Natural killer cell (primary cell): ENCODE results near the gene ACVR1. TPM values are rescaled to one million over a fixed set of nuclear protein-coding genes. Genes with fewer than 3 reads are reported as not detected.

Source experiments
- ATAC-seq, 3 donors: fragments of 150-1000 bp in 2 of 3; fragments of 200-7000 bp in 1 of 3; cut with Tn5 transposase; 1 replicate in 1 of 3; 2 replicates in 2 of 3; pipeline ENCODE4 v1.10.0; 2021; ENCODE audit warnings: mild to moderate bottlenecking in 2 of 3, moderate library complexity in 2 of 3
- DNase-seq, 2 donors: peaks; one replicate each; pipeline versions ENCODE4 v3.0.0 to v3.0.0-alpha.2; 2013 to 2021; ENCODE audit warnings: mixed read lengths in 1 of 2
- H3K27ac ChIP-seq: one replicate; pipeline ENCODE4 v1.5.1; 2013; ENCODE audit warnings: mild to moderate bottlenecking, low read length
- H3K27me3 ChIP-seq: one replicate; pipeline ENCODE4 v1.6.1; 2013; ENCODE audit warnings: low read length; ENCODE audit not compliant: control insufficient read depth, insufficient read depth
- H3K36me3 ChIP-seq: one replicate; pipeline ENCODE4 v1.6.1; 2013; ENCODE audit warnings: low read length; ENCODE audit not compliant: control insufficient read depth, insufficient read depth
- H3K4me1 ChIP-seq: one replicate; pipeline ENCODE4 v1.6.1; 2013; ENCODE audit warnings: low read length; ENCODE audit not compliant: control insufficient read depth, insufficient read depth
- H3K4me3 ChIP-seq: one replicate; pipeline ENCODE4 v1.5.1; 2013; ENCODE audit warnings: low read length
- H3K9me3 ChIP-seq: one replicate; pipeline ENCODE4 v1.6.1; 2013; ENCODE audit warnings: low read length; ENCODE audit not compliant: control insufficient read depth, insufficient read depth
- H3K27ac Mint-ChIP-seq, 2 donors: one replicate each; pipeline ENCODE4 v1.8.0; 2022; ENCODE audit warnings: mild to moderate bottlenecking in 2 of 2, mixed read lengths in 2 of 2, moderate library complexity in 1 of 2
- H3K27me3 Mint-ChIP-seq, 2 donors: one replicate each; pipeline ENCODE4 v1.8.0; 2022; ENCODE audit warnings: low read depth in 2 of 2, mixed read lengths in 2 of 2
- H3K36me3 Mint-ChIP-seq: one replicate; pipeline ENCODE4 v1.8.0; 2022; ENCODE audit warnings: mixed read lengths
- H3K4me1 Mint-ChIP-seq, 2 donors: one replicate each; pipeline ENCODE4 v1.8.0; 2022; ENCODE audit warnings: mixed read lengths in 2 of 2
- H3K4me3 Mint-ChIP-seq: one replicate; pipeline ENCODE4 v1.8.0; 2022; ENCODE audit warnings: mild to moderate bottlenecking, moderate library complexity, mixed read lengths
- H3K9me3 Mint-ChIP-seq, 2 donors: one replicate each; pipeline ENCODE4 v1.8.0; 2022; ENCODE audit warnings: mixed read lengths in 2 of 2
- CTCF ChIP-seq: fragments of 200-600 bp; IDR thresholded peaks from one replicate; pipeline ENCODE4 v1.8.0; 2022; ENCODE audit warnings: antibody characterized with exemption
- WGBS: methylation state at CpG from one replicate; pipeline ENCODE4 v1.1.7; 2013; ENCODE audit warnings: missing lambda C conversion rate; ENCODE audit not compliant: insufficient coverage; 5-methylcytosine and 5-hydroxymethylcytosine counted together
- intact Hi-C: fragments of 100-400 bp; cut with micrococcal nuclease; formaldehyde crosslinking; loops from one replicate; pipeline ENCODE4 v1.14.2; 2022
- total RNA-seq, 4 donors: library from RNA; stranded (reverse); fragments of 120-200 nt in 1 of 4; gene quantifications; one replicate each; pipeline versions ENCODE4 v1.2.3 to v1.2.4, GENCODE V29; 2013 to 2022

ACVR1 gene
- total RNA-seq, 3 donors from 2014 or later (not counting 1 experiment from before 2014, with no cell fraction given) = 3.3 to 6.9 (median 6.1) TPM

- Mint-ChIP-seq H3K9me3 (no peaks in the 10 kb centered on the region), H3K36me3 (no peaks in the 10 kb centered on the region), H3K27me3 (no peaks in the 10 kb centered on the region), H3K4me3 (no peak overlapping the region), H3K4me1 (peaks cover 0 to 5% of the 10 kb centered on the region in 2 donors), H3K27ac (no peak overlapping the region)
- intact Hi-C loops = no loop called here
- ATAC-seq (no peak), DNase-seq (no peak)
- TF ChIP-seq CTCF = no peak
- WGBS = 79% methylated on average over 2 of the region's 3 CpGs
- no peaks in the 10 kb centered on the region for H3K4me1 ChIP-seq
- H3K27ac ChIP-seq = no peak overlapping the region
- H3K4me3 ChIP-seq = no peak overlapping the region
- H3K36me3 ChIP-seq = no peaks in the 10 kb centered on the region
- no peaks in the 10 kb centered on the region for H3K27me3 ChIP-seq
- no peaks in the 10 kb centered on the region for H3K9me3 ChIP-seq
Observed at GRCh38 chr2:157748371-157749142, 127.6 kb downstream of the ACVR1 start.

DNA sequence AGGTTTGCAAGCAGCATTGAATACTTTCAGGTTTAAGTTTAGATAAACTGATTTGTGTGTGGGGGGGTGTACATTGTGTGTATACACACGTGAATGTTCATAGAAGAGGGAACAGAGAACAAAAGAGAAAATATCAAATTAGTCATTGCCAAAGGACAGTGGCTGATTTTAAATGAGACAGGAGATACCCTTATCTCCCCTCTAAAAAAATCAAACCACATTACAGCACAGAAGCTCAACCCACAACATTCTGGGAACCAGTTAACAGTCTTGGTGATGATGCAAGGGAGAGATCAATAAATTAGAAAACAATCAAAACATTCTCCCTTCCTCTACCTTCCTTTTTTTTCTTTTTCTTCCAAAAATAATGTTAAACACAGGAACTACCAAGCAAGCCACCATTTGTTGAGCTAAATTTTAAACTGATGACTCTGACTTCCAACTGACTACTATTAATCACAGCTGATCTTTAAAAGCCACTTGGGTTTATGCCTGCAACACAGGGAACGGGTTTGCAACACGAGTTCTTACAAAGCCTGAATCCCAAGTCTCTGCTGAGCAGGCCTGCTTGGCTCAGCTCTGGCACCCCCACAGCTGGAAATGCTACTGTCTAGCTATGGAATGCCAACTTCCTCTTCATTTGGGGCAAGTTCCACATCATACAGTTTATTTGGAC is 128.3 kb downstream of the ACVR1 start:
- Histone ChIP-seq H3K27ac (no peak overlapping the region), H3K4me1 (no peaks in the 10 kb centered on the region), H3K36me3 (no peaks in the 10 kb centered on the region), H3K9me3 (no peaks in the 10 kb centered on the region), H3K27me3 (no peaks in the 10 kb centered on the region), H3K4me3 (no peak overlapping the region)
- Mint-ChIP-seq H3K9me3 (no peaks in the 10 kb centered on the region), H3K27ac (no peak overlapping the region), H3K36me3 (no peaks in the 10 kb centered on the region), H3K27me3 (no peaks in the 10 kb centered on the region), H3K4me1 (peaks cover 0 to 9% of the 10 kb centered on the region in 2 donors), H3K4me3 (no peak overlapping the region)
- intact Hi-C loops = no loop called here
- WGBS = 77% methylated on average over 3 of the region's 3 CpGs
- no peak for DNase-seq
- no peak for ATAC-seq
- TF ChIP-seq CTCF = no peak

GRCh38 chr2:157747280-157747679 is 128.8 kb downstream of the ACVR1 start:
- no peaks in the 10 kb centered on the region for H3K4me1 ChIP-seq
- Mint-ChIP-seq H3K27ac (no peak overlapping the region), H3K9me3 (no peaks in the 10 kb centered on the region), H3K36me3 (no peaks in the 10 kb centered on the region), H3K27me3 (no peaks in the 10 kb centered on the region), H3K4me3 (no peak overlapping the region), H3K4me1 (peaks cover 0 to 11% of the 10 kb centered on the region in 2 donors)
- ATAC-seq = no peak
- H3K4me3 ChIP-seq = no peak overlapping the region
- no peak overlapping the region for H3K27ac ChIP-seq
- DNase-seq = no peak
- H3K27me3 ChIP-seq = no peaks in the 10 kb centered on the region
- H3K9me3 ChIP-seq = no peaks in the 10 kb centered on the region
- no peaks in the 10 kb centered on the region for H3K36me3 ChIP-seq
- no CpG with 5 or more reads among the region's 3 CpGs for WGBS
- intact Hi-C loops = no loop called here
- no peak for TF ChIP-seq CTCF
